GM12878 (cell line): ENCODE results near the gene TESK1. TPM values are rescaled to one million over a fixed set of nuclear protein-coding genes. Genes with fewer than 3 reads are reported as not detected.

Source experiments
- ATAC-seq: fragments of 200-7000 bp; cut with Tn5 transposase; 3 replicates; pipeline ENCODE4 v1.9.1; 2020; ENCODE audit warnings: mild to moderate bottlenecking, moderate library complexity
- BruUV-seq: library from RNA; stranded (reverse); fragments of 400-500 nt; replicated peaks from 2 replicates; lab custom pipeline; 2021; lab: Mats Ljungman, UMichigan
- CTCF ChIA-PET: fragments of 300-600 bp; sonication (Branson Sonifier 250); formaldehyde crosslinking; extraction: SDS; loops from one replicate; lab custom pipeline; 2021; ENCODE audit warnings: inconsistent platforms; lab: Yijun Ruan, JAX
- POLR2A ChIA-PET: fragments of 350-600 bp; formaldehyde crosslinking; extraction: SDS; loops from one replicate; lab custom pipeline; 2021; ENCODE audit warnings: inconsistent platforms; lab: Charles Lee
- RAD21 ChIA-PET: fragments of 300-600 bp; sonication (Branson Sonifier 250); formaldehyde crosslinking; loops from one replicate; lab custom pipeline; 2023; ENCODE audit warnings: antibody characterized with exemption; ENCODE audit not compliant: unreplicated experiment; lab: Charles Lee
- SMC1A ChIA-PET: fragments of 300-600 bp; sonication (Branson Sonifier 250); formaldehyde crosslinking; loops from one replicate; lab custom pipeline; 2023; ENCODE audit not compliant: unreplicated experiment, uncharacterized antibody; lab: Charles Lee
- DNase-seq: peaks from one replicate; pipeline ENCODE4 v3.0.0-alpha.2; 2011; ENCODE audit warnings: low read depth, low spot score
- FAIRE-seq: peaks from 3 replicates; lab custom pipeline; 2011; peaks lifted over from hg19 to GRCh38; lab: Jason Lieb, UNC
- H2AFZ ChIP-seq: 2 replicates; pipeline ENCODE4 v1.6.0; 2011; ENCODE audit warnings: low read depth, low read length, control low read depth; ENCODE audit not compliant: control insufficient read depth
- H3K27ac ChIP-seq: 2 replicates; pipeline ENCODE4 v1.5.1; 2011; ENCODE audit warnings: control low read depth; ENCODE audit not compliant: control insufficient read depth, insufficient read depth
- H3K27me3 ChIP-seq, 2 experiments: replicated peaks in 1 of 2; 2 replicates each; pipeline versions ENCODE4 v1.6.0 to v1.6.1; 2011; ENCODE audit warnings: low read length in 1 of 2; ENCODE audit not compliant: control insufficient read depth in 2 of 2, insufficient read depth in 2 of 2
- H3K36me3 ChIP-seq, 2 experiments: 2 replicates each; pipeline ENCODE4 v1.5.1; 2011; ENCODE audit warnings: low read length in 1 of 2; ENCODE audit not compliant: control insufficient read depth in 2 of 2, insufficient read depth in 2 of 2
- H3K4me1 ChIP-seq: 2 replicates; pipeline ENCODE4 v1.6.1; 2011; ENCODE audit warnings: mild to moderate bottlenecking, low read length, moderate library complexity, mixed read lengths; ENCODE audit not compliant: control insufficient read depth, insufficient read depth
- H3K4me2 ChIP-seq: 2 replicates; pipeline ENCODE4 v1.6.0; 2011; ENCODE audit warnings: control low read depth; ENCODE audit not compliant: control insufficient read depth, insufficient read depth
- H3K4me3 ChIP-seq: fragments of 200-600 bp; sonication (generic); 2 replicates; pipeline ENCODE4 v1.5.1; 2016
- H3K79me2 ChIP-seq: 2 replicates; pipeline ENCODE4 v1.6.0; 2011; ENCODE audit warnings: low read length; ENCODE audit not compliant: control insufficient read depth, insufficient read depth
- H3K9ac ChIP-seq: 2 replicates; pipeline ENCODE4 v1.8.0; 2011; ENCODE audit warnings: low read length, control low read depth, mixed read lengths; ENCODE audit not compliant: control insufficient read depth, insufficient read depth
- H3K9me3 ChIP-seq: replicated peaks from 3 replicates; pipeline ENCODE4 v1.5.1; 2011; ENCODE audit warnings: mild to moderate bottlenecking, low read length; ENCODE audit not compliant: control insufficient read depth, insufficient read depth
- H4K20me1 ChIP-seq: 2 replicates; pipeline ENCODE4 v1.6.0; 2011; ENCODE audit not compliant: control insufficient read depth, insufficient read depth
- BACH1 ChIP-seq: fragments of 450-650 bp; IDR thresholded peaks from 2 replicates; pipeline ENCODE4 v1.6.1; 2017; ENCODE audit warnings: mild to moderate bottlenecking, borderline replicate concordance
- BCL11A ChIP-seq: IDR thresholded peaks from 2 replicates; pipeline ENCODE4 v1.6.1; 2011; ENCODE audit warnings: low read depth, low read length
- BMI1 ChIP-seq: fragments of 450-650 bp; IDR thresholded peaks from 2 replicates; pipeline ENCODE4 v1.6.1; 2016; ENCODE audit warnings: mild to moderate bottlenecking, moderate library complexity, borderline replicate concordance
- CBFB ChIP-seq: IDR thresholded peaks from 2 replicates; pipeline ENCODE4 v1.6.1; 2016; ENCODE audit warnings: antibody characterized with exemption, low read depth
- CBX5 ChIP-seq: sonication (generic); IDR thresholded peaks from 2 replicates; pipeline ENCODE4 v1.6.1; 2016; ENCODE audit warnings: low read depth, moderate library complexity, mild to moderate bottlenecking, inconsistent platforms
- EED ChIP-seq: sonication (generic); IDR thresholded peaks from 2 replicates; pipeline ENCODE4 v1.6.1; 2016; ENCODE audit warnings: antibody characterized with exemption, low read depth
- FOS ChIP-seq: IDR thresholded peaks from 3 replicates; pipeline ENCODE4 v1.6.1; 2011; ENCODE audit warnings: borderline replicate concordance; ENCODE audit not compliant: insufficient read length; ENCODE audit errors: extremely low read depth
- HSF1 ChIP-seq: fragments of 150-350 bp; IDR thresholded peaks from 2 replicates; pipeline ENCODE4 v1.6.1; 2014; ENCODE audit warnings: mild to moderate bottlenecking, low read depth, low read length
- IKZF1 ChIP-seq: fragments of 450-650 bp; conservative IDR thresholded peaks from 2 replicates; pipeline ENCODE4 v1.6.1; 2017; ENCODE audit warnings: antibody characterized with exemption, mild to moderate bottlenecking
- KDM1A ChIP-seq: fragments of 200-600 bp; sonication (generic); IDR thresholded peaks from 2 replicates; pipeline ENCODE4 v1.6.1; 2016; ENCODE audit warnings: borderline replicate concordance
- MEF2B ChIP-seq: fragments of 450-650 bp; IDR thresholded peaks from 2 replicates; pipeline ENCODE4 v1.6.1; 2018; ENCODE audit warnings: mild to moderate bottlenecking, moderate library complexity; ENCODE audit not compliant: partially characterized antibody, poor library complexity, severe bottlenecking
- POLR2AphosphoS2 ChIP-seq: IDR thresholded peaks from 2 replicates; pipeline ENCODE4 v1.6.1; 2011; ENCODE audit warnings: low read depth, mild to moderate bottlenecking, low read length, improper control_type of control experiment, moderate library complexity
- RELB ChIP-seq: fragments of 450-650 bp; IDR thresholded peaks from 2 replicates; pipeline ENCODE4 v1.6.1; 2017; ENCODE audit warnings: low read depth, mild to moderate bottlenecking, moderate library complexity
- RFX5 ChIP-seq: IDR thresholded peaks from 2 replicates; pipeline ENCODE4 v1.6.1; 2011; ENCODE audit warnings: low read depth, low read length, improper control_type of control experiment
- RUNX3 ChIP-seq: IDR thresholded peaks from 2 replicates; pipeline ENCODE4 v1.6.1; 2012; ENCODE audit warnings: low read length, inconsistent platforms
- TCF12 ChIP-seq: IDR thresholded peaks from 2 replicates; pipeline ENCODE4 v1.6.1; 2011; ENCODE audit warnings: low read depth, mild to moderate bottlenecking, low read length
- TCF7 ChIP-seq: IDR thresholded peaks from 2 replicates; pipeline ENCODE4 v1.6.1; 2014; ENCODE audit warnings: antibody characterized with exemption, borderline replicate concordance
- ZNF207 ChIP-seq: fragments of 450-650 bp; IDR thresholded peaks from 2 replicates; pipeline ENCODE4 v1.6.1; 2014; ENCODE audit warnings: antibody characterized with exemption, mild to moderate bottlenecking, borderline replicate concordance
- ZNF24 ChIP-seq: fragments of 450-650 bp; IDR thresholded peaks from 2 replicates; pipeline ENCODE4 v1.6.1; 2017; ENCODE audit warnings: antibody characterized with exemption, mild to moderate bottlenecking
- ZNF274 ChIP-seq: IDR thresholded peaks from one replicate; pipeline ENCODE4 v1.8.0; 2011; ENCODE audit not compliant: insufficient read length, insufficient read depth
- WGBS: methylation state at CpG from one replicate; pipeline ENCODE4 v1.1.6; 2016; ENCODE audit warnings: low lambda C conversion rate; ENCODE audit not compliant: insufficient replicate concordance, insufficient coverage; ENCODE audit errors: missing lambda C conversion rate; 5-methylcytosine and 5-hydroxymethylcytosine counted together
- in situ Hi-C: fragments of 300-500 bp; cut with MboI; formaldehyde crosslinking; loops from 9 replicates; pipeline ENCODE4 v1.14.3; 2018; ENCODE audit warnings: mixed read lengths
- intact Hi-C: fragments of 100-400 bp; cut with micrococcal nuclease; formaldehyde crosslinking; loops from one replicate; pipeline ENCODE4 v1.14.2; 2022; ENCODE audit not compliant: unreplicated experiment
- polyA plus RNA-seq, 11 experiments: library from polyadenylated mRNA; depleted of rRNA in 4 of 11; unstranded in 6 of 11; stranded (reverse) in 5 of 11; fragments of >200 nt; fragmentation: Nextera tagmentation in 4 of 11; fragmentation: Illumina TruSeq in 1 of 11; extraction: Ambion mirVana in 4 of 11; extraction: Trizol in 1 of 11; gene quantifications; 1 replicate in 1 of 11; 2 replicates in 10 of 11; pipeline versions ENCODE4 v1.2.1 to v1.2.3, GENCODE V29; 2011 to 2016; ENCODE audit warnings: inconsistent platforms in 2 of 11, missing spikeins in 2 of 11, low read depth in 1 of 11
- total RNA-seq, 4 experiments: library from RNA; depleted of rRNA in 3 of 4; stranded (reverse); fragments of >200 nt in 3 of 4; fragmentation: Illumina TruSeq in 1 of 4; extraction: Trizol in 1 of 4; gene quantifications; 2 replicates each; pipeline versions ENCODE4 v1.2.1 to v1.2.3, GENCODE V29; 2013 to 2021

The TESK1 gene
- total and polyA plus RNA-seq, 10 of the 15 experiments (the other 5 are each of a cell fraction or from before 2014, with no cell fraction given): 0.16 to 19.5 (median 7.9) TPM; not detected in 1

- peak; percentile 86 for FAIRE-seq
- no peak for TF ChIP-seq FOS
- 0 out of 2 replicates have a peak, but pooled peaks have one; percentile 10 for TF ChIP-seq TCF12
- TF ChIP-seq MEF2B: no peak
- no peak for TF ChIP-seq CBX5
- no peak for TF ChIP-seq POLR2AphosphoS2
- TF ChIP-seq BMI1: no peak
- no peak for TF ChIP-seq HSF1
- TF ChIP-seq RELB: 0 out of 2 replicates have a peak, but pooled peaks have one; percentile 43
- TF ChIP-seq TCF7: no peak
- TF ChIP-seq ZNF274: no peak
- no peak for TF ChIP-seq BACH1
- TF ChIP-seq IKZF1: peak; percentile 90
- TF ChIP-seq KDM1A: no peak
- no peak for TF ChIP-seq CBFB
- peak; percentile 96 for TF ChIP-seq RFX5
- 0 out of 2 replicates have a peak, but pooled peaks have one; percentile 18 for TF ChIP-seq RUNX3
- no peak for TF ChIP-seq BCL11A
- no peak for TF ChIP-seq ZNF207
- no peak for TF ChIP-seq ZNF24
- TF ChIP-seq EED: peak; percentile 74
Measured at GRCh38 chr9:35616681-35617459, 11.8 kb downstream of the TESK1 start.

More at GRCh38 chr9:35616681-35617459, 11.8 kb downstream of the TESK1 start:
- Histone ChIP-seq H3K27me3 (no peaks in the 10 kb centered on the region; a peak in 1 of 4 replicates), H2AFZ (peak overlapping the region; percentile 88), H3K4me1 (peaks cover 44% of the 10 kb centered on the region), H3K79me2 (no peaks in the 10 kb centered on the region; the same call in 1 of the 2 replicates), H3K9ac (peak overlapping the region; percentile 64), H4K20me1 (no peaks in the 10 kb centered on the region), H3K27ac (peak overlapping the region; percentile 57), H3K4me2 (peak overlapping the region; percentile 92), H3K36me3 (no peaks in the 10 kb centered on the region), H3K4me3 (peak overlapping the region; percentile 72), H3K9me3 (no peaks in the 10 kb centered on the region)
- CTCF ChIA-PET: interaction anchor here (0.8 to 9.0 kb wide), 13 partner anchors 11 to 116 kb away, joined by 3 to 101 read pairs (median 4); partner anchors contain the start of genes CCDC107, CREB3, RMRP and SIT1
- 10% methylated on average over 50 of the region's 51 CpGs for WGBS
- POLR2A ChIA-PET: interaction anchor here (0.9 to 6.6 kb wide), 9 partner anchors 11 to 198 kb away, joined by 3 to 85 read pairs (median 4); partner anchors contain the start of genes CCDC107, CREB3, HINT2 and RMRP
- DNase-seq: no peak
- no TSS peak for BruUV-seq
- intact Hi-C loops: no loop called here
- ATAC-seq: peak; percentile 71
- SMC1A ChIA-PET: interaction anchor here (1.1 to 2.1 kb wide), 5 partner anchors 11 to 114 kb away, joined by 3 to 8 read pairs (median 5); no protein-coding TSS in a partner anchor
- in situ Hi-C loops: no loop called here
- RAD21 ChIA-PET: interaction anchor here (0.8 to 3.5 kb wide), 8 partner anchors 16 to 115 kb away, joined by 3 to 14 read pairs (median 4); partner anchors contain the start of genes ARHGEF39, CCDC107, CREB3 and RMRP
